Measurements from ENCODE around the gene OTULINL.

DNA sequence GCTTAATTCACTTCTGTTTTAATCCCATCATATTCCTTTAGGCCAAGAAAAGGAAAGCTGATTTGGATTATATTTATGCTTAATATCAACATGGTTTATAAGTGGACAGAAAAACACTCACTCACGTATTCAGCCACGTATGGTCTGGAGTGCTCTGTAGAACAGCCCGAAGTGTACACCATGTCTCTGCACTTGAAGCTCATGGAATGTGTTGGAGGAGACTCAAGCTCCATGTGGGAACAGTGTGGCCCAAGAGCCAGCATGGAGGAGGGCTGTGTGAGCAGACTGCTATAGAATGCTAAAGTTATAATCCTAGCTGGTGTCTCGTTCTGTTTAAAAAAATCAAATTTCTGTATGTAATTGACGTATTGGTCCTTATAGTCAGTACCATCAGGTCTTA lies 32.9 kb downstream of the OTULINL start:
- TF ChIP-seq TAF1 (IDR thresholded peaks at IDR 0.05; ENCODE audit: borderline replicate concordance, low read depth, low read length) (no peak), POLR2AphosphoS5 (IDR thresholded peaks at IDR 0.05; ENCODE audit: low read depth, low read length) (no peak), POLR2A (IDR thresholded peaks at IDR 0.05; ENCODE audit: low read depth, low read length) (no peak)

Measured in GM12892 (cell line).